HG03558 (cell line): ENCODE data around the gene NUP85.
"Not testable (repeated sequence)": the region's sequence is repeated elsewhere in the genome, so short reads cannot be mapped to it uniquely, and the experiment has no call there.

Source experiments
- ATAC-seq: cut with Tn5 transposase; IDR thresholded peaks from one replicate; pipeline ENCODE4 v1.9.1; 2021; ENCODE audit warnings: moderate number of reproducible peaks; ENCODE audit not compliant: unreplicated experiment; ENCODE audit errors: extremely low read depth

The NUP85 gene

GRCh38 chr17:75265614-75266315, 60.3 kb downstream of the NUP85 start:
- no peak for ATAC-seq

GRCh38 chr17:75266316-75267152, 61.1 kb downstream of the NUP85 start:
- no peak for ATAC-seq

- ATAC-seq = no peak
Observed at GRCh38 chr17:75267153-75267410, 61.6 kb downstream of the NUP85 start.

- no peak for ATAC-seq
Observed at GRCh38 chr17:75267411-75268232, 62.1 kb downstream of the NUP85 start.

DNA sequence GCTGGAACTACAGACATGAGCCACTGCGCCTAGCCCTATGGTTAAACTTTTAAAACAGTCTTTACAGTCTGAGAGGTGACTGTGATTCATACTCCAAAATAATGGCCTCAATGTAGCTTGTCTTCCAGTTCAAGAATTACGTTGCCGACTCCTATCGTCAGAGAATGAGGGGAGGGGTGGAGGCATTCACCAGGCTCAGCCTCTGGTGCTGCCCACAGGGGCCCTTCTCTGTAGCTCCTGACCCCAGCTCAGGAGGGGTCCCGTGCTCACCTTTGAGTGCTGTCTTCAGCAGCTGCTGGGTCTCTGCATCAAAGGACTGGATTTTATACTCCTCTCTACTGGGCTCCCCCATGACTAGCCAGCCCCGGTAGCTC, 64.4 kb downstream of the NUP85 start:
- no peak for ATAC-seq

- ATAC-seq = peak; percentile 20
Observed at GRCh38 chr17:75270218-75270965, 64.9 kb downstream of the NUP85 start.

- ATAC-seq = no peak
Observed at GRCh38 chr17:75270966-75271232, 65.4 kb downstream of the NUP85 start, which contains the start of gene MIF4GD. Gene MIF4GD, minus strand, starts transcription at chr17:75271231. Its CDS starts 1,036 bp downstream, at chr17:75270195.

DNA sequence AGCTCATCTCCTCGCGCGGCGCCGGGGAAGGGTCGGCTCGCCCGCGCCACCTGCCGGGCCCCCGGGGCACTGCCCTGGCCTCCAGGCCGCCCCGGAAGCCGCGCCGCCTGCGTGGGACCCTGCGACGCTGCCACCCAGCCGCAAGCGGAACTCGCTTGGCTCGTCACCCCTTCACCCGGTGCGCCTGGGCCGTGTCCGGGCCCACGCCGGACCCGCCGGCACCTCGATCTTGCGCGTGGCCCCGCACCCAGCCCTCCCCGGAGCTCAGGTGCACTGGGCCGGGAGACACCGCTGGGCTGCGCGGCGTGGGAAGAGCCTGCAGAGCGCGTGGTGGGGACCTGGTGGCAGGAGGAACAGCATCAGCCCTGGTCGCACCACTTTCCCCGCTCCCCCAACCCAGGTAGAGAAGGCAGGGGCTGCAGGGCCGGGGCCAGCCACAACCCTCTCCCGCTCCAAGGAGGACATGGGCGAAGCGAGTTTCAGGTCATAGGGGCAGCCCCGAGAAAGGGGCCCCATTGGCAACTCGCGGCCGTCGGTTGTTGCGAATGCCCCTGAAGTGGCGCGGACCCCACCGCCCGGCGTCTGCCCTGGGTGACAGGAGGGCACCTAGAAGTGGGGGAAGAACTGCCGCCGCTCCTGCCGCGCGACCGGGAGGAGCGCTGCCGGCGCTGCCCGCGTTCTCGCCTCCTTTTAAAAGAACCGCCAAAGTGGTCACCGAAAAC, 65.9 kb downstream of the NUP85 start:
- ATAC-seq = peak; percentile 42

GRCh38 chr17:75271955-75272847, 66.7 kb downstream of the NUP85 start:
- ATAC-seq = no peak

- no peak for ATAC-seq
Observed at GRCh38 chr17:75272848-75273184, 67.3 kb downstream of the NUP85 start.

- ATAC-seq = no peak
Observed at GRCh38 chr17:75273977-75274708, 68.7 kb downstream of the NUP85 start.

DNA sequence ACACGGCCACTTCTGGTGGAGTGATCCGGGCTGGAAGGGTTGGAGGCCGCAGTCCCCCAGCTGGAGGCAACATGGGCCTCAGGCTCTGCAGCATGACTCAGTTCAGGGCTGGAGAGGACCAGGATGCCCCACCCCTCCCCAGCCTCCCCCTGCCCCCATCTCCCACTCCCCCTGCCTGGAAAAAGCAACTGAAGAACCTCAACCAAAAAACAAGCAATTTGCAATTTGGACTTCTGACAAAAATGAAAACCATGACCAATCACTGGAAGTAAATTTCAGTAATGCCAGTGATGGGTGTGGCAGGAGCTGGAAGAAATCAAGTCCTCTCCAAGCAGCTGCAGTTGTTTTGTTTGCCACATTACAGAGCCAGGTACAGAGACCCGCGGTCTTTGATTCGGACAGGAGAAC, 72.2 kb downstream of the NUP85 start:
- no peak for ATAC-seq

DNA sequence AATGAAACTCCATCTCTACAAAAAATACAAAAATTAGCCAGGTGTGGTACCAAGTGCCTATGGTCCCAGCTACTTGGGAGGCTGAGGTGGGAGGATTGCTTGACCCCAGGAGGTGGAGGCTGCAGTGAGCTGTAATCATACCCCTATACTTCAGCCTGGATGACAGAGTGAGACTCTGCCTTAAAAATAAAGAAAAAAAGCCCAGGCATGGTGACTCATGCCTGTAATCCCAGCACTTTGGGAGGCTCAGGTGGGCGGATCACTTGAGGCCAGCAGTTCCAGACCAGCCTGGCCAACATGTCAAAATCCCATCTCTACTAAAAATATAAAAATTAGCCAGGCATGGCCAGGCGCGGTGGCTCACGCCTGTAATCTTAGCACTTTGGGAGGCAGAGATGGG, 74.7 kb downstream of the NUP85 start:
- ATAC-seq = not testable (repeated sequence)

DNA sequence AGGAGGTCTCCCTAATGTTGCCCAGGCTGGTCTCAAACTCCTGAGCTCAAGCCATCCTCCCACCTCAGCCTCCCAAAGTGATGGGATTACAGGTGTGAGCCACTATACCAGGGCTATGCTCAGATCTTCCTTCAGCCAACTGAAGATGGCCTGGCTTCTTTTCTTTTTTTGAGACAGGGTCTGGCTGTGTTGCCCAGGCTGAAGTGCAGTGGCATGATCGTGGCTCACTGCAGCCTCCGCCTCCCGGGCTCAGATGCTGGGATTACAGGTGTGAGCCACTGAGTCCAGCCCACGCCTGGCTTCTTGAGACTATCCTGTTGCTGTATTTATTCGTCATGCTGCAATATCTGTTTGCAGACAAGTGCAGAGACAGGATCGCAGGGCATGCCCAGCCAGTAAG, 79.6 kb downstream of the NUP85 start:
- ATAC-seq = no peak
